ENCODE results near the gene AGPAT2.
A peak's percentile ranks its signal among the peaks of the same experiment; 100 is the strongest.

Gene AGPAT2

GRCh38 chr9:136655536-136656182 lies 31.6 kb downstream of the AGPAT2 start:
- no peak for TF ChIP-seq GATA2 (IDR thresholded peaks at IDR 0.05; ENCODE audit: low read depth, low read length)
- no peak for TF ChIP-seq GATA3 (IDR thresholded peaks at IDR 0.05; ENCODE audit: low read depth, low read length)

DNA sequence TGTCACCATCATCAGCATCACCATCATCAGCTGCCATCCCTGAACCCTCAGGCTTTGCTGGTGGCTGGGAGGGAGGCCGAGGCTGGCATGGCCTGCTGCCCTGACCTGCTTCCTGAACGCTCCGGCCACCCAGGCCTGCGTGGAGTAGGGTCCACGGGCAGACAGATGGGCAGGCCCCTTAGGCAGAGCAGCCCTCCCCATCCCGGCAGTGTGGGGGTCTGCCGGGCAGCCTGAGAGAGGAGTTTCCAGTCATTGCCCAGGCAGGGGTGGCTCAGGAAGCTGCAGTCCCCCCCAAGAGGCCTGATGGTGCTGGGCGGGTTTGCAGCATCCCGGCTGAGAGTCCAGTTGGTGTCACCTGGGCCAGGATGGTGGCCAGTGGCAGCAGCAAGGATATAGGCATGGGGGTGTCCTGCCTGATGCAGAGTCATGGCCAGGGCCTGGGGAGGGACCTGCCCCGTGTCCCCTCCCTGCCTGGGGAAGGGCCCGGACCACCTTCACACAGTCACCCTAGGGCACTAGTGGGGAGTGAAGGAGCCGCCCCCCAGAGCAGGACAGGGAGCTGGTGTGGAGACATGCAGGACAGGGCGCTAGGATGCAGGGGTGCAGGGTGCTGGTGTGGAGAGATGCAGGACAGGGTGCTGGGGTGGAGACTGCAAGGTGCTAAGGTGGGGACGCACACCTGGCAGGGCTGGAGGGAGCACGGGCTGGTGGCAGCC lies 32.3 kb downstream of the AGPAT2 start:
- TF ChIP-seq GATA2 (IDR thresholded peaks at IDR 0.05; ENCODE audit: low read depth, low read length) (no peak), GATA3 (IDR thresholded peaks at IDR 0.05; ENCODE audit: low read depth, low read length) (no peak)

- TF ChIP-seq GATA2 (IDR thresholded peaks at IDR 0.05; ENCODE audit: low read depth, low read length) (no peak), GATA3 (IDR thresholded peaks at IDR 0.05; ENCODE audit: low read depth, low read length) (no peak)
Observed at GRCh38 chr9:136653323-136654079, 33.8 kb downstream of the AGPAT2 start.

GRCh38 chr9:136651860-136652259 lies 35.4 kb downstream of the AGPAT2 start:
- TF ChIP-seq GATA3 (IDR thresholded peaks at IDR 0.05; ENCODE audit: low read depth, low read length), result no peak
- TF ChIP-seq GATA2 (IDR thresholded peaks at IDR 0.05; ENCODE audit: low read depth, low read length), result no peak

DNA sequence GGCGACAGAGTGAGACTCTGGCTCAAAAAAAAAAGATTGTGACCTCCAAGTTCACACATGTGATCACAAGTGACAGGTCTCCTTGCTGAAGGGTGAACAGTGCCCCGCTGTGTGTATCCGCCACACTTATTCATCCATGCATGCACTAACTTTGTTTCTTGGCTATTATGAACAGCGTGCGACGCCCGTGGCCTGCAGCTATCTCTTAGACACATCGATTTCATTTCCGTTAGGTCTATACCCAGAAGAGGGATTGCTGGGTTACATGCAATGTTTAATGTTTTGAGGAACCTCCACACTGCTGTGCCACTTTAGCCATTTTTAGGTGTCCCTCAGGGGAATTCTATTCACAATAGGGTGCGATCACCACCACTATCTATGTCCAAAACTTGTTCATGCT lies 36.6 kb downstream of the AGPAT2 start:
- TF ChIP-seq GATA3 (IDR thresholded peaks at IDR 0.05; ENCODE audit: low read depth, low read length), result no peak
- TF ChIP-seq GATA2 (IDR thresholded peaks at IDR 0.05; ENCODE audit: low read depth, low read length), result no peak

- TF ChIP-seq GATA2 (IDR thresholded peaks at IDR 0.05; ENCODE audit: low read depth, low read length) (no peak), GATA3 (IDR thresholded peaks at IDR 0.05; ENCODE audit: low read depth, low read length) (no peak)
Observed at GRCh38 chr9:136650021-136650420, 37.2 kb downstream of the AGPAT2 start.

DNA sequence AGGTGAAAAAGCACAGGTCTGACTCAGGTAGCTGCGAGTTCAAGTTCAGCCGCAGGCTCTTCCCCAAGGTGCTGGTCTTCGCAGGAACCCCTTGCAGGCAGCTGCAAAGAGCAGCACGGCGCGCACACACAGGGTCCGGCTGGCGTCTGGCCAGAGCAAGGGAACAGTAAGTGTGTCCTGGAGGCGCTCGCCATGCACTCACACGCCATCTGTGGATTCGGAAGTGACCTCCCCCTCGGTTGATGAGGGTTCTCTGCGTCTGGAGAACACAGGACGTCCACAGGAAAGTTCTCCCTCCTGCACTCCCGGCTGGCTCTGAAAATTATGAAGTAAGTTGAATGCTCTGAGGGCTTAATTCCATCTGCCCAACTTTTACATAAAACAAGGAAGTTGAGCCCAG lies 38.5 kb downstream of the AGPAT2 start:
- TF ChIP-seq GATA3 (IDR thresholded peaks at IDR 0.05; ENCODE audit: low read depth, low read length) (no peak), GATA2 (IDR thresholded peaks at IDR 0.05; ENCODE audit: low read depth, low read length) (no peak)

GRCh38 chr9:136646827-136647711 lies 40.2 kb downstream of the AGPAT2 start:
- TF ChIP-seq GATA2 (IDR thresholded peaks at IDR 0.05; ENCODE audit: low read depth, low read length), result no peak
- TF ChIP-seq GATA3 (IDR thresholded peaks at IDR 0.05; ENCODE audit: low read depth, low read length), result no peak

GRCh38 chr9:136645903-136646754 lies 41.1 kb downstream of the AGPAT2 start:
- no peak for TF ChIP-seq GATA3 (IDR thresholded peaks at IDR 0.05; ENCODE audit: low read depth, low read length)
- 0 out of 2 replicates have a peak, but pooled peaks have one; percentile 16 for TF ChIP-seq GATA2 (IDR thresholded peaks at IDR 0.05; ENCODE audit: low read depth, low read length)

DNA sequence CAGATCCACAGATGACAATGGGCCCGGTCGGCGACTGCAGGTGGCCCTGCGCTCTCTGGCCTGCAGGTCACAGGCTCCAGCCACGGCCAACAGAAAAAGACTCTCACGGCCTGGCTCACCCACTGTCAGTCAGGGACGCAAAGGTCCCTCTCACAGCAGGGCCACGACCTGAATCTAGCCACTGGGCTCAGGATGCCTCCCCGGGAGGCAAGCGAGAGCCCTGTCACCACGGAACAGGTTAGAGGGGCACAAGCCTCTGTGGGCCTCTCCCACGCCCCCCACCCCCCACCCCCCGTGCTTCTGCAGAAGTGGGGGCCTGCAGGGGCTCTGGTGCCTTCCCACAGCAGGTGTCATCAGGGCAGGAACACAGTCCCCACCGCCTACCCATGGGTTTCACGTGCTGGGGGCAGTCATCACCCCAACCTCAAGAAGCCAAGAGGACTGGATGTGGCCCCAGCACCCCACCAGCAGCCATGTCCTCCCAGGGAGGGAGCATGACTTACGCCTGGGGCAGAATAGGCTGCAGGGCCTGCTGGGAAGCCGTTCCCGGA lies 41.8 kb downstream of the AGPAT2 start:
- TF ChIP-seq GATA2 (IDR thresholded peaks at IDR 0.05; ENCODE audit: low read depth, low read length) (no peak), GATA3 (IDR thresholded peaks at IDR 0.05; ENCODE audit: low read depth, low read length) (no peak)

DNA sequence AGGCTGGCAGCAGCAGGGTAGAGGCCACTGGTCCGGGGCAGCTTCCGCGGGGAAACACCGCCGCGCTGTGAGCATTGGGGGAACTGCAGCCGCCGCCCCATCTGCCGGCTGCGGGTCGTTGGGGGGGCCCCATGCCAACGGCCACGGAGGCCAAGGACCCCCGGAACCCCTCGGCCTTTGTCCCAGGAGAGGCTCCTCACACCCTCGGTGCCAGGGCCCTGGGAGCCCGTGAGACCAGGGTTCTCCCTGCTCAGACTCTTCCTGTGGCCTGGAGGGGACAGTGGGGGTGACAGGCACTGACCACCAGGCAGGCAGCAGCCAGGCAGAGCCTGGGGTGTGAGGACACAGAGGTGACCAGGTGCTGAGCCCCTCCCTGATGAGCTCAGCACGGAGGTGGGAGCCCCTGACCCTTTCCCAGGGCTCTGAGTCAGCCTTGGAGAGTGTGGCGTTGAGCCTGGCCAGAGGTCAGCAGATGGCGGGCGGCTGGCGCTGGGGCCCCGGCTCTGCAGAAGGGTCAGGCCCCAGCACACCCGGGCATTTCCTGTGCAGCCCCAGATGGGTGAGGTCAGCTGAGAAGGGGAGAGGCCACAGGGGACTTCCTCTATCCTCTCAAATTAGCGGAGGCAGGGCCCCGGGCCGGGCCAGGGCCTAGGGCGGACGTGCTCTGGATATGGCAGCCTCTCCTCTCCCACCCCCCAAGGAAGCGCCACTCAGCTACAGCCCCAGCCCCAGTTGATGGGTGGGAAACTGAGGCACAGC lies 42.5 kb downstream of the AGPAT2 start:
- TF ChIP-seq GATA2 (IDR thresholded peaks at IDR 0.05; ENCODE audit: low read depth, low read length) (no peak), GATA3 (IDR thresholded peaks at IDR 0.05; ENCODE audit: low read depth, low read length) (no peak)

DNA sequence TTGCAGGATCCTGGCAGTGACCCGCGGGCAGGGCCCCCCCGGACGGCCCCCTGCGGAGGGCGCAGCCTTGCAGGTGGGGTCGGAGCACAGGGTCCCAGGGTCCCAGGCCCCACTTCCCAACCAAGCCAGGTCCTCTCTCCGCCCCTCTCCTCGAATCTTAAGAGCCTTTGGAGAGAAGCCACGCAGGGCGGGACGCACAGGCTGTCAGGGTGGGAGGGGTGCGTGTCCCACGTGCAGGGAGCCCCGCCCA lies 43.0 kb downstream of the AGPAT2 start:
- TF ChIP-seq GATA3 (IDR thresholded peaks at IDR 0.05; ENCODE audit: low read depth, low read length) (no peak), GATA2 (IDR thresholded peaks at IDR 0.05; ENCODE audit: low read depth, low read length) (no peak)

Measured in SH-SY5Y (cell line).